ENCODE results near the gene EXOC3L2.

- TF ChIP-seq CTCF (IDR thresholded peaks at IDR 0.05; ENCODE audit: low read length) = no peak
- TF ChIP-seq EZH2 (optimal IDR thresholded peaks at IDR 0.05; ENCODE audit: low read depth, low read length) = no peak
- TF ChIP-seq EZH2phosphoT487 (IDR thresholded peaks at IDR 0.05; ENCODE audit: low read length) = no peak
These were observed 65.3 kb downstream of the EXOC3L2 start for GRCh38 chr19:45179892-45180370.
